ENCODE results near the gene CDC73.

CDC73 gene

GRCh38 chr1:193201021-193201420, 79.2 kb downstream of the CDC73 start (continued):
- no peak for TF ChIP-seq TSHZ2 (CRISPR knock-in tag; IDR thresholded peaks at IDR 0.05)
- no peak for TF ChIP-seq CSDC2 (CRISPR knock-in tag; IDR thresholded peaks at IDR 0.05)
- no peak for TF ChIP-seq ZNF565 (CRISPR knock-in tag; conservative IDR thresholded peaks at IDR 0.05; ENCODE audit: low read depth)
- TF ChIP-seq RARB (CRISPR knock-in tag; IDR thresholded peaks at IDR 0.05): no peak
- no peak for TF ChIP-seq TOX (CRISPR knock-in tag; IDR thresholded peaks at IDR 0.05; ENCODE audit: borderline replicate concordance)
- no peak for TF ChIP-seq ARNTL (CRISPR knock-in tag; IDR thresholded peaks at IDR 0.05; ENCODE audit: borderline replicate concordance, low read depth)
- no peak for TF ChIP-seq ESRRG (CRISPR knock-in tag; IDR thresholded peaks at IDR 0.05)
- TF ChIP-seq BACH2 (CRISPR knock-in tag; IDR thresholded peaks at IDR 0.05; ENCODE audit: borderline replicate concordance): no peak
- TF ChIP-seq PATZ1 (CRISPR knock-in tag; IDR thresholded peaks at IDR 0.05; ENCODE audit: borderline replicate concordance): no peak
- no peak for TF ChIP-seq ISL1 (CRISPR knock-in tag; IDR thresholded peaks at IDR 0.05)
- TF ChIP-seq ZFP3 (CRISPR knock-in tag; IDR thresholded peaks at IDR 0.05): no peak

GRCh38 chr1:193210996-193211395, 89.2 kb downstream of the CDC73 start:
- ATAC-seq: no peak
- TF ChIP-seq BACH2 (CRISPR knock-in tag; IDR thresholded peaks at IDR 0.05; ENCODE audit: borderline replicate concordance) (no peak), ZNF70 (CRISPR knock-in tag; IDR thresholded peaks at IDR 0.05) (no peak), POU6F1 (CRISPR knock-in tag; IDR thresholded peaks at IDR 0.05; ENCODE audit: borderline replicate concordance, low read depth) (no peak), PPARA (CRISPR knock-in tag; IDR thresholded peaks at IDR 0.05; ENCODE audit: borderline replicate concordance) (no peak), ISL1 (CRISPR knock-in tag; IDR thresholded peaks at IDR 0.05) (no peak), GLIS3 (CRISPR knock-in tag; IDR thresholded peaks at IDR 0.05) (no peak), ZNF565 (CRISPR knock-in tag; conservative IDR thresholded peaks at IDR 0.05; ENCODE audit: low read depth) (no peak), RARB (CRISPR knock-in tag; IDR thresholded peaks at IDR 0.05) (no peak), TSHZ2 (CRISPR knock-in tag; IDR thresholded peaks at IDR 0.05) (no peak), ARNTL (CRISPR knock-in tag; IDR thresholded peaks at IDR 0.05; ENCODE audit: borderline replicate concordance, low read depth) (no peak), TCF4 (CRISPR knock-in tag; IDR thresholded peaks at IDR 0.05; ENCODE audit: borderline replicate concordance) (no peak)

GRCh38 chr1:193211539-193211938, 89.7 kb downstream of the CDC73 start:
- ATAC-seq: peak; percentile 77
- TF ChIP-seq OSR1 (CRISPR knock-in tag; IDR thresholded peaks at IDR 0.05) (no peak), PPARA (CRISPR knock-in tag; IDR thresholded peaks at IDR 0.05; ENCODE audit: borderline replicate concordance) (no peak), CSRNP3 (CRISPR knock-in tag; IDR thresholded peaks at IDR 0.05) (no peak), ZC3H10 (CRISPR knock-in tag; IDR thresholded peaks at IDR 0.05) (no peak), BACH2 (CRISPR knock-in tag; IDR thresholded peaks at IDR 0.05; ENCODE audit: borderline replicate concordance) (no peak), ARNTL (CRISPR knock-in tag; IDR thresholded peaks at IDR 0.05; ENCODE audit: borderline replicate concordance, low read depth) (no peak)

Data from SK-N-SH treated with all-trans-retinoic acid at 6 μM for 48 hours (cell line).